Nephron (organoid): ENCODE data around the gene SYNGR3.

Source experiments
- H3K27ac Mint-ChIP-seq, 3 experiments: 2 replicates each; pipeline ENCODE4 v1.8.0; 2020; ENCODE audit warnings: mixed read lengths in 3 of 3, mild to moderate bottlenecking in 2 of 3, moderate library complexity in 1 of 3
- H3K27me3 Mint-ChIP-seq: 2 replicates; pipeline ENCODE4 v1.8.0; 2021; ENCODE audit warnings: low read depth, mild to moderate bottlenecking, moderate library complexity, mixed read lengths
- H3K36me3 Mint-ChIP-seq: 2 replicates; pipeline ENCODE4 v1.8.0; 2020; ENCODE audit warnings: low read depth, mixed read lengths
- H3K4me1 Mint-ChIP-seq: 2 replicates; pipeline ENCODE4 v1.8.0; 2020; ENCODE audit warnings: mixed read lengths
- H3K4me3 Mint-ChIP-seq, 3 experiments: 2 replicates each; pipeline ENCODE4 v1.8.0; 2020; ENCODE audit warnings: mild to moderate bottlenecking in 3 of 3, mixed read lengths in 3 of 3, moderate library complexity in 2 of 3
- H3K9me3 Mint-ChIP-seq: 2 replicates; pipeline ENCODE4 v1.8.0; 2020; ENCODE audit warnings: mixed read lengths
- CTCF ChIP-seq, 3 experiments: fragments of 200-600 bp; sonication (generic); IDR thresholded peaks; one replicate each; pipeline ENCODE4 v1.5.0; 2021; ENCODE audit warnings: antibody characterized with exemption in 3 of 3; ENCODE audit not compliant: unreplicated experiment in 3 of 3

SYNGR3 gene, protein sequence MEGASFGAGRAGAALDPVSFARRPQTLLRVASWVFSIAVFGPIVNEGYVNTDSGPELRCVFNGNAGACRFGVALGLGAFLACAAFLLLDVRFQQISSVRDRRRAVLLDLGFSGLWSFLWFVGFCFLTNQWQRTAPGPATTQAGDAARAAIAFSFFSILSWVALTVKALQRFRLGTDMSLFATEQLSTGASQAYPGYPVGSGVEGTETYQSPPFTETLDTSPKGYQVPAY

GRCh38 chr16:1989209-1990100, at the start of gene SYNGR3:
Gene SYNGR3, plus strand, starts transcription at chr16:1989970. Its CDS starts 133 bp downstream, at chr16:1990103.
- Mint-ChIP-seq H3K9me3 (no peaks in the 10 kb centered on the region), H3K27ac (peak within 1 kb of the TSS in 1 of 3 experiments; percentile 71), H3K27me3 (peaks cover 62% of the 10 kb centered on the region), H3K4me1 (peaks cover 15% of the 10 kb centered on the region), H3K36me3 (peaks cover 13% of the 10 kb centered on the region), H3K4me3 (peak within 1 kb of the TSS; percentile 75 to 79 (median 76))
- TF ChIP-seq CTCF (IDR thresholded peaks at IDR 0.05; ENCODE audit: unreplicated experiment in 3 of 3) = no peak

GRCh38 chr16:1940273-1941161, 49.3 kb upstream of the SYNGR3 start:
- TF ChIP-seq CTCF (IDR thresholded peaks at IDR 0.05; ENCODE audit: unreplicated experiment in 3 of 3) = no peak
- peaks cover 13% of the 10 kb centered on the region for H3K36me3 Mint-ChIP-seq

DNA sequence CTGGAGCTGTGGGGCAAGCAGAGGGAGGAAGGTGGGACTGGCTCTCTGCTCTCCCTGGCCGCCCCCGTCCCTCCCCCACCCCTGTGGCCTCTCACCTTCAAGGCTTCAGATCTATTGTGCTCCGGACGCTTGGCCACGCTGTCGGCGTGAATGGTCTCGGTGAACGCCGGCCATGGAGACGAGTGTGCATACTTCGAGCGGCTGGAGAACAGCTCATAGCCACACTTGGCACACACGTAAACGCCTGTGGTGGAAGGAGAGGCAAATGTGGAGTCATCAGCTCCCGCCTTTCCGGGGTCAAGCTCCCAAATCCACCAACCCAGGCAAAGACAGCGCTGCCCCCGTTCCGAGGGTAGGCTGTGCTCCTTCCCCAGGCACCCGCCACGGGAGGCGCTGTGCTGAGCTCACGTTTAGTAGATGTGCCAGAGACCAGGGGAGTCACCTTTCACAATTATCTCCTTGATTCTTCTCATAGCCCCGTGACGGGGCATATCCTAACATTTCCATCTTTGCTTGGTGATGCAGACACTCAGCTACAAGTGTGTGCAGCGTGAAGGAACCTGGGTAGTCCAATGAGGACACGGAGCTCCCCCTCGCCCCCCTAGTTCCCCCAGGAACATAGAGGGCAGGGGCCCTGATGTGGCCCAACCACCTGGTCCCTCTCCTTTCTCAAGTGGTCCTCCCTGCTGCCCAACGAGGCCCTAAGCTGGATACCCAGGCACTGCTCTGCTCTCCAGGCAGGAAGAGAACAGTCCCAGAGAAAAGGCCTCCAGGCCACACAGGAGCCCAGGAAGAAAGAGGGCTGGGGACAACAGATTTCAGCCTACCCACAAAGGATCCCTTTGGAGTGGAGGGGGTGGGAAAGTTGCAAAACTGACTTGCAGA, 48.4 kb upstream of the SYNGR3 start:
- Mint-ChIP-seq H3K9me3 (no peaks in the 10 kb centered on the region), H3K27me3 (no peaks in the 10 kb centered on the region), H3K4me3 (peak overlapping the region; percentile 85 to 93 (median 88)), H3K4me1 (peaks cover 6% of the 10 kb centered on the region), H3K27ac (peak overlapping the region; percentile 13 to 82 (median 72)), H3K36me3 (peaks cover 13% of the 10 kb centered on the region)
- TF ChIP-seq CTCF (IDR thresholded peaks at IDR 0.05; ENCODE audit: unreplicated experiment in 3 of 3) = peak; percentile 20 to 45 (median 31)

More at GRCh38 chr16:1940273-1941161, 49.3 kb upstream of the SYNGR3 start:
- Mint-ChIP-seq H3K4me1 (peaks cover 6% of the 10 kb centered on the region), H3K9me3 (no peaks in the 10 kb centered on the region), H3K4me3 (peak overlapping the region; percentile 48 to 93 (median 49)), H3K27ac (peak overlapping the region in 2 of 3 experiments; percentile 18 to 82), H3K27me3 (no peaks in the 10 kb centered on the region)

GRCh38 chr16:1942047-1942809, 47.5 kb upstream of the SYNGR3 start:
- TF ChIP-seq CTCF (IDR thresholded peaks at IDR 0.05; ENCODE audit: unreplicated experiment in 3 of 3) = no peak
- peak overlapping the region; percentile 85 to 93 (median 88) for H3K4me3 Mint-ChIP-seq
- H3K4me1 Mint-ChIP-seq = peaks cover 6% of the 10 kb centered on the region
- H3K36me3 Mint-ChIP-seq = peaks cover 8% of the 10 kb centered on the region
- peak overlapping the region in 1 of 3 experiments; percentile 82 for H3K27ac Mint-ChIP-seq
- no peaks in the 10 kb centered on the region for H3K9me3 Mint-ChIP-seq
- H3K27me3 Mint-ChIP-seq = no peaks in the 10 kb centered on the region
